Thyroid gland (tissue), 4 donors: ENCODE measurements around the gene ST6GALNAC5. TPM values are rescaled to one million over a fixed set of nuclear protein-coding genes. Genes with fewer than 3 reads are reported as not detected.
"Not testable (repeated sequence)": the region's sequence is repeated elsewhere in the genome, so short reads cannot be mapped to it uniquely, and the experiment has no call there.

Experiments used
- DNase-seq, 2 donors: peaks; one replicate each; pipeline ENCODE4 v3.0.0-alpha.2; 2019
- H3K27ac ChIP-seq, 3 donors: fragments of 200-600 bp; sonication (generic); 1 replicate in 2 of 3; 2 replicates in 1 of 3; pipeline ENCODE4 v1.5.1; 2016 to 2019; ENCODE audit warnings: mild to moderate bottlenecking in 1 of 3, moderate library complexity in 1 of 3
- H3K27me3 ChIP-seq: fragments of 200-600 bp; sonication (generic); one replicate; pipeline ENCODE4 v1.5.1; 2019
- H3K36me3 ChIP-seq, 2 donors: fragments of 200-600 bp; sonication (generic); one replicate each; pipeline ENCODE4 v1.5.1; 2016 to 2019
- H3K4me1 ChIP-seq, 2 donors: fragments of 200-600 bp; sonication (generic); one replicate each; pipeline ENCODE4 v1.5.1; 2017 to 2019
- H3K4me3 ChIP-seq, 3 donors: fragments of 200-600 bp; sonication (generic); replicated peaks in 1 of 3; 1 replicate in 2 of 3; 2 replicates in 1 of 3; pipeline ENCODE4 v1.5.1; 2016; ENCODE audit warnings: mild to moderate bottlenecking in 1 of 3
- H3K9me3 ChIP-seq: fragments of 200-600 bp; sonication (generic); one replicate; pipeline ENCODE4 v1.5.1; 2017
- CTCF ChIP-seq, 6 experiments: fragments of 200-600 bp in 3 of 6; fragments of 450-650 bp in 3 of 6; sonication (generic) in 3 of 6; IDR thresholded peaks; one replicate each; pipeline ENCODE4 v1.5.1; 2016 to 2019; ENCODE audit warnings: antibody characterized with exemption in 6 of 6, mild to moderate bottlenecking in 2 of 6, inconsistent platforms in 1 of 6, moderate library complexity in 1 of 6
- POLR2A ChIP-seq, 2 donors: fragments of 450-650 bp; IDR thresholded peaks; one replicate each; pipeline ENCODE4 v1.6.1; 2017; ENCODE audit warnings: antibody characterized with exemption in 2 of 2, mild to moderate bottlenecking in 2 of 2, moderate library complexity in 1 of 2
- WGBS, 2 donors: methylation state at CpG; one replicate each; pipeline ENCODE4 v1.1.5; 2017; 5-methylcytosine and 5-hydroxymethylcytosine counted together
- intact Hi-C: fragments of 100-400 bp; cut with DNase I; formaldehyde crosslinking; loops from one replicate; pipeline ENCODE4 v1.15.1; 2023
- total RNA-seq, 4 donors: library from RNA; depleted of rRNA; stranded (reverse); fragments of >200 nt; gene quantifications; one replicate each; pipeline ENCODE4 v1.2.3, GENCODE V29; 2016

ST6GALNAC5 gene
- total RNA-seq, 4 donors from 2014 or later, result 0.83 to 3.0 TPM; not detected in 2

DNA sequence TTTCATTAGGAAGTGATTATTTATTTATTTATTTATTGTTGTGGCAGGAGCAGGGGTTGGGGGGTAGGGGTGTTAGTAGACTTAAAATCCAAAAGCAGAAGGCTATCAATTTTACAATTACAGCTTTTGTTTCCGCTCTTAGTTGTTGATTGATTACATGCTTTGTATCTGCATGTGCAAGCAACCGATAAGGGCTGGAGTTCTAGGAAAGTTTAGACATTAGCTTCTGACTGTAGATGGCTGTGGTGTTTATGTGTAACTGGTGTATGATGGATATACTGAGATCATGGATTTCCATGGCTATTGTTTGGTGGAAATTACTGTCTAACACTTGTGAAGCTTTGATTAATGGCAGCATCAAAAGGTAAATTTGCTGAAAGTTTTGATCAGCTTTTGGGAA, 2.8 kb downstream of the ST6GALNAC5 start:
- no peaks in the 10 kb centered on the region for H3K27me3 ChIP-seq
- 82 to 87% methylated on average over 2 of the region's 2 CpGs for WGBS, 2 donors
- DNase-seq, result no peak

GRCh38 chr1:76871355-76871974, 4.2 kb downstream of the ST6GALNAC5 start:
- no peak overlapping the region for H3K27ac ChIP-seq
- peaks cover 15 to 19% of the 10 kb centered on the region in 2 donors for H3K4me1 ChIP-seq
- intact Hi-C loops, result no loop called here
- no peak for DNase-seq
- H3K27me3 ChIP-seq, result no peaks in the 10 kb centered on the region
- H3K36me3 ChIP-seq, result no peaks in the 10 kb centered on the region
- H3K9me3 ChIP-seq, result no peaks in the 10 kb centered on the region
- no peak overlapping the region for H3K4me3 ChIP-seq
- 86 to 90% methylated on average over 3 of the region's 3 CpGs for WGBS, 2 donors
- TF ChIP-seq POLR2A (IDR thresholded peaks at IDR 0.05) (no peak), CTCF (IDR thresholded peaks at IDR 0.05) (no peak)

More for the DNA sequence above, 2.8 kb downstream of the ST6GALNAC5 start:
- H3K36me3 ChIP-seq, result no peaks in the 10 kb centered on the region
- intact Hi-C loops, result no loop called here
- TF ChIP-seq CTCF (IDR thresholded peaks at IDR 0.05), result no peak
- no peak for TF ChIP-seq POLR2A (IDR thresholded peaks at IDR 0.05)
- H3K4me1 ChIP-seq, result peaks cover 15 to 19% of the 10 kb centered on the region in 2 donors
- H3K27ac ChIP-seq, result no peak overlapping the region
- H3K9me3 ChIP-seq, result no peaks in the 10 kb centered on the region
- no peak overlapping the region for H3K4me3 ChIP-seq

DNA sequence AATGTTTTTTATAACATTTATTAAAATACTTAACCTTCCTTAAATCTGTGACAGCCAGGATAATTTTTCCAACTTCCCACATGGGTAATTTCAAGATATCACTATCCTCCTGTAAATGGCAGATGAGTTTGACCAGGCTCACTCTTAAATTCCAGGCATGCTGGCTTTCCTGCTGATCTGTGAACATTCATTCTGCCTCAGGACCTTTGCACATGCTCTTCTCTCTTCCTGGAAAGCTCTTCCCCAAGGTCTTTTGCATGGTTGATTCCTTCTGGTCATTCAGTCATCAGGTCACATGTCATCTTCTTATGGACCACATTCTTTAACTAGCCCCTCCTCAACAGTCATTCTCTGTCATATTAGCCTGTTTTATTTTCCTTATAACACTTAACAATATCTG, 5.7 kb downstream of the ST6GALNAC5 start:
- Histone ChIP-seq H3K27me3 (no peaks in the 10 kb centered on the region), H3K27ac (no peak overlapping the region), H3K4me1 (peaks cover 6 to 10% of the 10 kb centered on the region in 2 donors), H3K4me3 (no peak overlapping the region), H3K36me3 (no peaks in the 10 kb centered on the region), H3K9me3 (no peaks in the 10 kb centered on the region)
- no peak for TF ChIP-seq POLR2A (IDR thresholded peaks at IDR 0.05)
- TF ChIP-seq CTCF (IDR thresholded peaks at IDR 0.05), result no peak
- DNase-seq, result no peak
- intact Hi-C loops, result no loop called here

- intact Hi-C loops, result no loop called here
- TF ChIP-seq CTCF (IDR thresholded peaks at IDR 0.05), result no peak
- WGBS, 2 donors, result 96 to 99% methylated on average over 7 to 8 of the region's 8 CpGs
These were observed 9.5 kb downstream of the ST6GALNAC5 start for GRCh38 chr1:76876655-76877395.

GRCh38 chr1:76879014-76879413, 11.7 kb downstream of the ST6GALNAC5 start:
- H3K9me3 ChIP-seq, H3K27me3 ChIP-seq, H3K4me3 ChIP-seq, DNase-seq, H3K36me3 ChIP-seq, intact Hi-C loops, H3K27ac ChIP-seq, H3K4me1 ChIP-seq: not testable (repeated sequence)

More at GRCh38 chr1:76876655-76877395, 9.5 kb downstream of the ST6GALNAC5 start:
- Histone ChIP-seq H3K27ac (no peak overlapping the region), H3K27me3 (no peaks in the 10 kb centered on the region), H3K36me3 (no peaks in the 10 kb centered on the region), H3K4me1 (no peaks in the 10 kb centered on the region), H3K9me3 (no peaks in the 10 kb centered on the region), H3K4me3 (no peak overlapping the region)
- no peak for DNase-seq
